PC-3 (cell line): ENCODE results near the gene CLMP.

Experiments used
- EZH2phosphoT487 ChIP-seq: fragments of 300-600 bp; sonication (generic); IDR thresholded peaks from 2 replicates; pipeline ENCODE4 v1.6.1; 2018; ENCODE audit warnings: mild to moderate bottlenecking, antibody characterized with exemption, low read length, borderline replicate concordance
- TF ChIP-seq, protein P1 (sequence below): fragments of 300-600 bp; sonication (generic); conservative IDR thresholded peaks from 2 replicates; pipeline ENCODE4 v1.5.1; 2017; ENCODE audit warnings: antibody characterized with exemption, low read depth, mild to moderate bottlenecking, low read length

DNA sequence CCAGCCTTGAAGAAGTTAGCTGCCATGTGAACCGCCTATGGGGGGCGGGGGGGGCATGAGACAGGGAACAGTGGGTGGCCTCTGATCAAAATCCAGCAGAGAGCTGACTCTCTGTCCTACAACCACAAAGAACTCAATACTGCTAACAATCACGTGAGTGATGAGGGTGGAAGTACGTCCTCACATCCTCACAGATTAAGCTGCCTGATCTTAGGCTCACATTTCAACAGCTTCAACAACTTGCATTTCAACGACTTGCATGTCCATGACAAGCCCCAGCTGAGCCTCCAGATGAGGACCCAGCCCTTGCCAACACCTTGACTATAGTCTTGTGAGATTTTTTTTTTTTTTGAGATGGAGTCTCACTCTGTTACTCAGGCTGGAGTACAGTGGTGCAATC, 51.6 kb downstream of the CLMP start:
- no peak for TF ChIP-seq EZH2phosphoT487
- TF ChIP-seq, protein P1, sequence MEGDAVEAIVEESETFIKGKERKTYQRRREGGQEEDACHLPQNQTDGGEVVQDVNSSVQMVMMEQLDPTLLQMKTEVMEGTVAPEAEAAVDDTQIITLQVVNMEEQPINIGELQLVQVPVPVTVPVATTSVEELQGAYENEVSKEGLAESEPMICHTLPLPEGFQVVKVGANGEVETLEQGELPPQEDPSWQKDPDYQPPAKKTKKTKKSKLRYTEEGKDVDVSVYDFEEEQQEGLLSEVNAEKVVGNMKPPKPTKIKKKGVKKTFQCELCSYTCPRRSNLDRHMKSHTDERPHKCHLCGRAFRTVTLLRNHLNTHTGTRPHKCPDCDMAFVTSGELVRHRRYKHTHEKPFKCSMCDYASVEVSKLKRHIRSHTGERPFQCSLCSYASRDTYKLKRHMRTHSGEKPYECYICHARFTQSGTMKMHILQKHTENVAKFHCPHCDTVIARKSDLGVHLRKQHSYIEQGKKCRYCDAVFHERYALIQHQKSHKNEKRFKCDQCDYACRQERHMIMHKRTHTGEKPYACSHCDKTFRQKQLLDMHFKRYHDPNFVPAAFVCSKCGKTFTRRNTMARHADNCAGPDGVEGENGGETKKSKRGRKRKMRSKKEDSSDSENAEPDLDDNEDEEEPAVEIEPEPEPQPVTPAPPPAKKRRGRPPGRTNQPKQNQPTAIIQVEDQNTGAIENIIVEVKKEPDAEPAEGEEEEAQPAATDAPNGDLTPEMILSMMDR, result no peak
